ENCODE results near the gene NCOR1. TPM values are rescaled to one million over a fixed set of nuclear protein-coding genes. Genes with fewer than 3 reads are reported as not detected.
"Not testable (repeated sequence)": the region's sequence is repeated elsewhere in the genome, so short reads cannot be mapped to it uniquely, and the experiment has no call there.

The NCOR1 gene
- total RNA-seq, 1 donor from 2014 or later: 75.3 TPM

DNA sequence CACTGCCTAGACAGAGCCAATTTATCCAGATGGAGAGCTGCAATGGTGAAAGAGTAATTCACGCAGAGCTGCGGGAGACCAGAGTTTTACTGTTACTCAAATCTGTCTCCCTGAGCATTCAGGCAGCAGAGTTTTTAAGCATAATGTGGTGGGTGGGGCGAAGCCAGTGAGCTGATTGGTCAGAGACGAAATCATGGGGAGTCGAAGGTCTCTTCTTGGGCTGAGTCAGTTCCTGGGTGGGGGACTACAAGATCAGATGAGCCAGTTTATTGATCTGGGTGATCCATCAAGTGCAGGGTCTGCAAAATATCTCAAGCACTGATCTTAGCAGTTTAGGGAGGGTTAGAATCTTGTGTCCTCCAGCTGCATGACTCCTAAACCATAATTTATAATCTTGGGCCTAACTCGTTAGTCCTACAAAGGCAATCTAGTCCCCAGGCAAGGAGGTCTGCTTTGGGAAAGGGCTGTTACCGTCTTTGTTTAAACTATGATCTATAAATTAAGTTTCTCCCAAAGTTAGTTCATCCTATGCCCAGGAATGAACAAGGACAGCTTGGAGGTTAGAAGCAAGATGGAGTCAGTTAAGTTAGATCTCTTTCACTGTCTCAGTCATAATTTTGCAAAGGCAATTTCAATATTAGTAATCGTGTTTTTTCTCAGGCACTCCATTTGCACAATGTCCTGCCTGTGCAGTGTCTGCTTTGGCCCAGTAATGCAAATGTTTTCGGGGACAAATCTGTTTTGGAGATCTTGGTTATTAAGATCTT, 28.6 kb upstream of the NCOR1 start:
- DNase-seq (ENCODE audit: low read depth) (no peak), FAIRE-seq (no peak)
- Histone ChIP-seq H3K36me3 (ENCODE audit: control insufficient read depth, insufficient read depth, low read length) (no peaks in the 10 kb centered on the region), H3K4me3 (ENCODE audit: low read depth, low read length) (no peak overlapping the region), H3K27me3 (ENCODE audit: control insufficient read depth, insufficient read depth, low read length) (no peaks in the 10 kb centered on the region)
- TF ChIP-seq, protein P1, sequence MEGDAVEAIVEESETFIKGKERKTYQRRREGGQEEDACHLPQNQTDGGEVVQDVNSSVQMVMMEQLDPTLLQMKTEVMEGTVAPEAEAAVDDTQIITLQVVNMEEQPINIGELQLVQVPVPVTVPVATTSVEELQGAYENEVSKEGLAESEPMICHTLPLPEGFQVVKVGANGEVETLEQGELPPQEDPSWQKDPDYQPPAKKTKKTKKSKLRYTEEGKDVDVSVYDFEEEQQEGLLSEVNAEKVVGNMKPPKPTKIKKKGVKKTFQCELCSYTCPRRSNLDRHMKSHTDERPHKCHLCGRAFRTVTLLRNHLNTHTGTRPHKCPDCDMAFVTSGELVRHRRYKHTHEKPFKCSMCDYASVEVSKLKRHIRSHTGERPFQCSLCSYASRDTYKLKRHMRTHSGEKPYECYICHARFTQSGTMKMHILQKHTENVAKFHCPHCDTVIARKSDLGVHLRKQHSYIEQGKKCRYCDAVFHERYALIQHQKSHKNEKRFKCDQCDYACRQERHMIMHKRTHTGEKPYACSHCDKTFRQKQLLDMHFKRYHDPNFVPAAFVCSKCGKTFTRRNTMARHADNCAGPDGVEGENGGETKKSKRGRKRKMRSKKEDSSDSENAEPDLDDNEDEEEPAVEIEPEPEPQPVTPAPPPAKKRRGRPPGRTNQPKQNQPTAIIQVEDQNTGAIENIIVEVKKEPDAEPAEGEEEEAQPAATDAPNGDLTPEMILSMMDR (IDR thresholded peaks at IDR 0.05; ENCODE audit: insufficient read depth, low read length, severe bottlenecking): no peak

DNA sequence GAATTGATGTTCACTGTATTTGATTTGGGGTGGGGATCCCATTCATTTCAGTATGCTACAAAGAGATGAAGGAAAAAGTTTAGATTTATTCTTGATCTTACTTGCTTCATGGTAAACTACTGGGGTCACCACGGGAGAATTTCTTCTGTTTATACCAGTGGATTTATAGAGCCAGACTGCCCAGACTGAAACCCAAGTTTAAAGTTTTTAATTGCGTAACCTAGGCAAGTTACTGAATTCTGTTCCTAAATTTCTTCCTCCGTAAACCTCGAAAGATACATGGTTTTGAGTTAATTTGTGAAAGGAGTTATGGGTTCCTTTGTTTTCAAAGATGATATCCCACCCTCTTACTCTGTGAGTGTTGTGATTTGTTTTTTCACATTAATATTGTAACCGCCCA, 28.1 kb upstream of the NCOR1 start:
- FAIRE-seq (no peak), DNase-seq (ENCODE audit: low read depth) (no peak)
- H3K36me3 ChIP-seq (ENCODE audit: control insufficient read depth, insufficient read depth, low read length): no peaks in the 10 kb centered on the region
- H3K4me3 ChIP-seq (ENCODE audit: low read depth, low read length): no peak overlapping the region
- no peaks in the 10 kb centered on the region for H3K27me3 ChIP-seq (ENCODE audit: control insufficient read depth, insufficient read depth, low read length)
- TF ChIP-seq, protein P1 (IDR thresholded peaks at IDR 0.05; ENCODE audit: insufficient read depth, low read length, severe bottlenecking): no peak

DNA sequence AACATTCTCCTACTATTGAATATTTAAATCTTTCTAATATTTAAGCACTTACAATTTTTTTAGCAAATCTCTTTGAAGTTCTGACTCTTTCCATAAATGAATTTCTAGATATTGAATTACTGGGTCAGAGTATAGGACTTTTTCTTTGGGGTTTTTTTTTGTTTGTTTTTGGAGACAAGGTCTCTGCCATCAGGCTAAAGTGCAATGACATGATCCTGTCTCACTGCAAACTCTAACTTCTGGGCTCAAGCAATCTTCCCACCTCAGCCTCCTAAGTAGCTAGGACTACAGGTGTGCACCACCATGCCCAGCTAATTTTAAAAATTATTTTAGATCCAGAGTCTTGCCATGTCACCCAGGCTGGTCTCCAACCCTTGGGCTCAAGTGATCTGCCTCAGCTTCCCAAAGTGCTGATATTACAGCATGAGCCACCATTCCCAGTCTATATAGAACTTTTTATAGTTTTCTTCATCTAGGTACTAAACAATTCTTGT, 26.6 kb upstream of the NCOR1 start:
- H3K4me3 ChIP-seq (ENCODE audit: low read depth, low read length): no peak overlapping the region
- H3K36me3 ChIP-seq (ENCODE audit: control insufficient read depth, insufficient read depth, low read length): no peaks in the 10 kb centered on the region
- TF ChIP-seq, protein P1 (IDR thresholded peaks at IDR 0.05; ENCODE audit: insufficient read depth, low read length, severe bottlenecking): no peak
- no peak for FAIRE-seq
- no peak for DNase-seq (ENCODE audit: low read depth)
- H3K27me3 ChIP-seq (ENCODE audit: control insufficient read depth, insufficient read depth, low read length): no peaks in the 10 kb centered on the region

DNA sequence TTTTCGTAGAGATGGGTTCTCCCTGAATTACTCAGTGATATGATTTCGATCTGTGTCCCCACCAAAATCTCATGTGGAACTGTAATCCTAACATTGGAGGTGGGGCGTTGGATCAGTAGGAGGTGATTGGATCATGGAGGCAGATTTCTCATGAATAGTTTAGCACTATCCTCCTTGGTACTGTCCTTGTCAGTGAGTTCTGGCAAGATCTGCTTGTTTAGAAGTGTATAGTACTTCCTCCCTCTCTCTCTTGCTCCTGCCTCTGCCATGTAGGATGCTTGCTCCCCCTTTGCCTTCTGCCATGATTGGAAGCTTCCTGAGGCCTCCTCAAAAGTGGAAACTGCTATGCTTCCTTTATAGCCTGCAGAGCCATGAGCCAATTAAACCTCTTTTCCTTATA, 24.6 kb upstream of the NCOR1 start:
- no peak for DNase-seq (ENCODE audit: low read depth)
- Histone ChIP-seq H3K27me3 (ENCODE audit: control insufficient read depth, insufficient read depth, low read length) (no peaks in the 10 kb centered on the region), H3K4me3 (ENCODE audit: low read depth, low read length) (no peak overlapping the region), H3K36me3 (ENCODE audit: control insufficient read depth, insufficient read depth, low read length) (no peaks in the 10 kb centered on the region)
- FAIRE-seq: no peak
- TF ChIP-seq, protein P1 (IDR thresholded peaks at IDR 0.05; ENCODE audit: insufficient read depth, low read length, severe bottlenecking): no peak

DNA sequence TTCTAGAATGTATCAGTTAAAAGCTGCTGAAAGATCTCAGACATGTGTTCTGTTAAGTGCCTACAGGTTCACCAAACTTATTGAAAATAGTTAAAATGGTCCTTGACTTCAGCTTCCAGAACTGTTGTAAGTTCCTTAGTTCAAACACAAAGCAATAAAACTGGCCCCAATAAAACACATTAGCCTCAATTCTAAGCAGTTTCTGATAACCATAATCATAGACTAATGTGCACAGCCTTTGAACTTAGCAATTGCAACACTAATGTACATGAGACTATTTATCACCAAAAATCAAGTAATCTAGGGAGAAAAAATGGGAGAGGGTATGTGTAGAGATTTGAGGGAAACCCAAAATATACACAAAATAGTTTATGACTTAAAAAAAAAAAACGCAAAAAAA, 17.1 kb upstream of the NCOR1 start:
- no peak for FAIRE-seq
- DNase-seq (ENCODE audit: low read depth): no peak
- TF ChIP-seq, protein P1 (IDR thresholded peaks at IDR 0.05; ENCODE audit: insufficient read depth, low read length, severe bottlenecking): no peak
- H3K27me3 ChIP-seq (ENCODE audit: control insufficient read depth, insufficient read depth, low read length): no peaks in the 10 kb centered on the region
- H3K4me3 ChIP-seq (ENCODE audit: low read depth, low read length): no peak overlapping the region
- H3K36me3 ChIP-seq (ENCODE audit: control insufficient read depth, insufficient read depth, low read length): no peaks in the 10 kb centered on the region

DNA sequence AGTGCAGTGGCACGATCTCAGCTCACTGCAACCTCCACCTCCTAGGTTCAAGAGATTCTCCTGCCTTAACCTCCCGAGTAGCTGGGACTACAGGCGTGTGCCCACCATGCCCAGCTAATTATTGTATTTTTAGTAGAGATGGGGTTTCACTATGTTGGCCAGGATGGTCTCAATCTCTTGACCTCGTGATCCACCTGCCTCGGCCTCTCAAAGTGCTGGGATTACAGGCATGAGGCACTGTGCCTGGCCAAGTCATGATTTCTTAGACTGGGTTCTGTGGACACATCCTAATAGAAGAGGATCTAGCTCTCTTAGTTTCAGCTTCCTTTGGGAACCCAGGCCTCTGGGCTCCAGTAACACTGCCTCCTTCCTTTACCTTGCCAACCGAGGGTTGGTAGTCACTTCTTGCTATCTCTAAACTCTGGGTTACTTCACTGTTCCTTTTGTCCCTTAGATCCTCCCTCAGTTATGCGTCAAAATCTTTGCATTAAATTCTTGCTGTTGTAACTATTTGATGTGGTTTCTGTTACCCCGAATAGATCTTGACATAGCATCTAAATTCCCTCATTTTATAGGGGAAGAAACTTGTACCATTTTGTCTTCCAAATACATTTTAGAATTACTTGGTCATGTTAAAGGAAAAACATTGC, 14.7 kb upstream of the NCOR1 start:
- not testable (repeated sequence) for H3K27me3 ChIP-seq (ENCODE audit: control insufficient read depth, insufficient read depth, low read length); DNase-seq (ENCODE audit: low read depth); H3K36me3 ChIP-seq (ENCODE audit: control insufficient read depth, insufficient read depth, low read length); H3K4me3 ChIP-seq (ENCODE audit: low read depth, low read length); FAIRE-seq

Measured in bronchial epithelial cell (primary cell).